AG10803 (cell line): ENCODE data around the gene SLC34A3.

ENCODE experiments used
- DNase-seq: peaks from one replicate; pipeline ENCODE4 v3.0.0; 2010; ENCODE audit warnings: low read depth
- H3K4me3 ChIP-seq: 2 replicates; pipeline ENCODE4 v1.5.1; 2011; ENCODE audit warnings: mild to moderate bottlenecking, low read length, control low read depth
- TF ChIP-seq, protein P1 (sequence below): conservative IDR thresholded peaks from 2 replicates; pipeline ENCODE4 v1.5.1; 2011; ENCODE audit warnings: mild to moderate bottlenecking, low read length, control low read depth, inconsistent platforms

SLC34A3 gene

DNA sequence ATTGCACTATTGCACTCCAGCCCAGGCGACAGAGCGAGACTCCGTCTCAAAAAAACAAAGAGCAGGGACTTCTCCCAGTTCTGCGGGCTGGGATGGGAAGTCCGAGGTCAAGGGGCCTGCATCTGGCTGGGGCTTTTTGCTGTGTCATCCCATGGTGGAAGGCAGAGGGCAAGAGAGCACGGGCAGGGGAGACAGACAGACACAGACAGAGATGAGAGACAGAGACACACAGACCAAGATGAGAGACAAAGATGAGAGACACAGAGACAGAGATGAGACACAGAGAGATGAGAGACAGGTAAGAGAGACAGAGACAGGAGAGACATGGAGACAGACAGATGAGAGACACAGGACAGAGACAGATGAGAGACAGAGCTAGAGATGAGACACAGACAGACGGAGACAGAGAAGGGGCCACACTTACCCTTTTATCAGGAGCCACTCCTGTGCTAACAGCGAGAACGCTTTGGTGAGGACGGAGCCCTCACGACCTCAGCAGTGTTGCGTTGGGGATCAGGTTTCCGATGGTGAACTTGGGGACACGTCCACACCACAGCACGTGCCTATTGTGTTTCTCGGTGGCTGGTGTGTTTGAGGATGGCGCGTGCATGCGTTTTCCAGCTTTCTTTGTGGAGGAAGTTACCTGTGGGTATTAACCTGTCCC is 38.0 kb downstream of the SLC34A3 start:
- no peak for DNase-seq
- TF ChIP-seq, protein P1, sequence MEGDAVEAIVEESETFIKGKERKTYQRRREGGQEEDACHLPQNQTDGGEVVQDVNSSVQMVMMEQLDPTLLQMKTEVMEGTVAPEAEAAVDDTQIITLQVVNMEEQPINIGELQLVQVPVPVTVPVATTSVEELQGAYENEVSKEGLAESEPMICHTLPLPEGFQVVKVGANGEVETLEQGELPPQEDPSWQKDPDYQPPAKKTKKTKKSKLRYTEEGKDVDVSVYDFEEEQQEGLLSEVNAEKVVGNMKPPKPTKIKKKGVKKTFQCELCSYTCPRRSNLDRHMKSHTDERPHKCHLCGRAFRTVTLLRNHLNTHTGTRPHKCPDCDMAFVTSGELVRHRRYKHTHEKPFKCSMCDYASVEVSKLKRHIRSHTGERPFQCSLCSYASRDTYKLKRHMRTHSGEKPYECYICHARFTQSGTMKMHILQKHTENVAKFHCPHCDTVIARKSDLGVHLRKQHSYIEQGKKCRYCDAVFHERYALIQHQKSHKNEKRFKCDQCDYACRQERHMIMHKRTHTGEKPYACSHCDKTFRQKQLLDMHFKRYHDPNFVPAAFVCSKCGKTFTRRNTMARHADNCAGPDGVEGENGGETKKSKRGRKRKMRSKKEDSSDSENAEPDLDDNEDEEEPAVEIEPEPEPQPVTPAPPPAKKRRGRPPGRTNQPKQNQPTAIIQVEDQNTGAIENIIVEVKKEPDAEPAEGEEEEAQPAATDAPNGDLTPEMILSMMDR, result no peak
- no peak overlapping the region for H3K4me3 ChIP-seq

- TF ChIP-seq, protein P1, result no peak
- H3K4me3 ChIP-seq, result no peak overlapping the region
- peak; percentile 32 for DNase-seq
These were observed 38.6 kb downstream of the SLC34A3 start for GRCh38 chr9:137269231-137269772.

DNA sequence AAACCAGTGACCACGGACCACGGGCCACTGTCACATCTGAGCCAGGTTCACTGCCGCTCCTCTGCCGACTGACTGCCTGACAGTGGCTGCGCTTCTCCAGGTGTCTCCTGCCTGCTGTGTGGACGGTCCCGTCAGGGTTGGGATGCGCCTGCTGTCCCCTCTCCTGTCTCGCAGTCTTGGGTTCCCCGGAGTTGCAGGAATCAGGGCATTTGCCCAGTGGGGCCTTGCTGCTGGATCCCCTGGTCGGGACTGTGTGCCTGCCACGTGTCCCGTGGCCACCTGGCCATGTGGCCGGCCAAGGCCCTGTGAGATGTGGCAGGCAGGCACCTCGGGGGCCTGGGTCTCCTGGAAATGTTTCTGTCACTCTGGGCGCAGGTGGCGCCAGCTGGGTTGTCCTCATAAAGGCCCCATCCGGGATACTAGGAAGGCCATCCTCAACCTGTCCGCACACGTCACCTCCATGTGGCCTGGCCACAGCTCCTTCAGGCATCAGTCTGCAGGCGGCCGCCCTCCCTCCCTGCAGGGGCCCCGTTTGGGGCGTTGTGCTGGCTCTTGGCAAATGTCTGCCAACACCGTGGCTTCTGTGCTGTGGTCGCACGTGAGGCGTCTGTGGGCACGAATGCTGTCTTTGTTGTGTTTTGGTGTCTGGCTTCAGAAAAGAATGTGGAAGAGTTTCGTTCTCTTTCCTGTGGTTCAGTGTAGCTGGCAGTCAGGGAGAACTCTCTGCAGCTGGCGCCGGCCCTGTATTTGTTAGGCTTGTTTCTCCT is 40.4 kb downstream of the SLC34A3 start:
- H3K4me3 ChIP-seq, result no peak overlapping the region
- TF ChIP-seq, protein P1, result no peak
- DNase-seq, result no peak

GRCh38 chr9:137271696-137272076 is 41.0 kb downstream of the SLC34A3 start:
- H3K4me3 ChIP-seq, result no peak overlapping the region
- no peak for DNase-seq
- TF ChIP-seq, protein P1, result no peak

DNA sequence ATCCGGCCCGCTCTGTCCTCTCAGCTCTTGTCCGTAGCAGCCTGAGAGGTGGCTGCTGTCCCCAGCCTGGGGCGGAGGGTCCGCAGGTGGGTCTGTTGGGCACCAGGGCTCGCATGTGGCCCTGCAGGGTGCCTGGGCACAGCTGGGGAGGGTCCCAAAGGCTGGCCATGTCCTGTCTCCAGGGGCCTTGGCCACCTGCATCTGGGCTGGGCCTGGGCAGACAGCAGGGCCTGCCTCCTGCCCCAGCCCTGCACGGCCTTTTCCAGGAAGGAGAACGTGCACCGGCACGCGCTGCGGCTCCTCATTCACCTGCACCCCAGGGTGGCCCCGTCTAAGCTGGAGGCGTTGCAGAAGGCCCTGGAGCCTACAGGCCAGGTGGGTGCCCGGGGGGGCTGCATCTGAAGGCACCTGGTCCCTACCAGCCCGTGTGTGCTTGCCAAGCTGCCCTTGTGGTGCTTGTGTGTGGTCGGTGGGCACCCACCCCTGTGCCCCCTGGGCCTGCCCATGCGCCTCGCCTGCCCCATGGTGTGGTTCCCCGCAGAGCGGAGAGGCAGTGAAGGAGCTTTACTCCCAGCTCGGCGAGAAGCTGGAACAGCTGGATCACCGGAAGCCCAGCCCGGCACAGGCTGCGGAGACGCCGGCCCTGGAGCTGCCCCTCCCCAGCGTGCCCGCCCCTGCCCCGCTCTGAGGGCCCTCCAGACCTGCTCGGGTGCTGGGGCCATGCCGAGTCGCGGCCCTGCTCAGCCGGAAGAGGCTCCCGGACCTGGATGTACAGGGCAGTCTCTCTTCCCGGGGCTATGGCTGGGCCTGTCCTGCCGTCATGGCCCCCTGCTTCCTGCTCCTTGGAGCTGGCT is 41.8 kb downstream of the SLC34A3 start:
- TF ChIP-seq, protein P1, result no peak
- H3K4me3 ChIP-seq, result no peak overlapping the region
- DNase-seq, result no peak

GRCh38 chr9:137273095-137273490 is 42.4 kb downstream of the SLC34A3 start:
- H3K4me3 ChIP-seq, result no peak overlapping the region
- TF ChIP-seq, protein P1, result no peak
- no peak for DNase-seq
